ENCODE data around the gene ATP12A.

Gene ATP12A

DNA sequence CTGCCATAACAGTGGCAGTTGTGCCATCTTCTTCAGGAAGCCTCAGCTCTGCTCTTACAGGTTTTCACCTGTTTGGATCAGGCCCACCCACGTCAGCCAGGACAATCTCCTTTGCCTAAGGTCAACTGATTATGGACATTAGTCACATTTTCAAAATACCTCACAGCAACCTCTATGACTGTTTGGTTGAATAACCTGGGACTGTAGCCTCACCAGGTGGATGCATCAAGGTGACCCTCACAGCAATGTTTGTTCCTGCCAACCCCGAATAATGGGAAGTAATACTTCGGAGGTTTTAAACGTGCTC lies 17.2 kb upstream of the ATP12A start:
- no peak for DNase-seq (ENCODE audit: low read depth in 2 of 2)

- DNase-seq (ENCODE audit: low read depth in 2 of 2) = no peak
Observed at GRCh38 chr13:24663586-24663985, 16.6 kb upstream of the ATP12A start.

GRCh38 chr13:24664726-24665409 lies 15.3 kb upstream of the ATP12A start:
- DNase-seq (ENCODE audit: low read depth in 2 of 2) = no peak

DNA sequence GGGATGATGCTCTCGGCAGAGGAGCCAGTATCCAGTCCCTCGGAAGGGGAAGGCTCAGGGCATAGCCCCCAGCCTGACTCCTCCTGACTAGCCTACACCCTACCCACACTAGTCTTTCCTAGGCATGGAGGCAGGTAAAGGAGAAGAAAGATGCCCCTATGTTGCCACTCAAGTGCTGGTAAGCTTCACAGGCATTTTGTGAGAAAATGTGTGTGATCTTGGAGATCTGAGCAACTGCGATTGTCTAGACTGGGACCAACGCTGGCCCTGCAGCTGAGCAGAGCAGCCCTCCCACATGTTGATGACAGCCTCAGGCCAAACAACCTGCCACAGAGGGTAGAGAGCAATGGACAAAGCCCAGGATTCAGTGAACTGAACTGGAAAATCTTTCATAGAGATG lies 11.7 kb upstream of the ATP12A start:
- DNase-seq (ENCODE audit: low read depth in 2 of 2) = no peak

GRCh38 chr13:24668955-24669582 lies 11.1 kb upstream of the ATP12A start:
- DNase-seq (ENCODE audit: low read depth in 2 of 2) = no peak

- DNase-seq (ENCODE audit: low read depth in 2 of 2) = no peak
Observed at GRCh38 chr13:24670174-24670573, 10.0 kb upstream of the ATP12A start.

DNA sequence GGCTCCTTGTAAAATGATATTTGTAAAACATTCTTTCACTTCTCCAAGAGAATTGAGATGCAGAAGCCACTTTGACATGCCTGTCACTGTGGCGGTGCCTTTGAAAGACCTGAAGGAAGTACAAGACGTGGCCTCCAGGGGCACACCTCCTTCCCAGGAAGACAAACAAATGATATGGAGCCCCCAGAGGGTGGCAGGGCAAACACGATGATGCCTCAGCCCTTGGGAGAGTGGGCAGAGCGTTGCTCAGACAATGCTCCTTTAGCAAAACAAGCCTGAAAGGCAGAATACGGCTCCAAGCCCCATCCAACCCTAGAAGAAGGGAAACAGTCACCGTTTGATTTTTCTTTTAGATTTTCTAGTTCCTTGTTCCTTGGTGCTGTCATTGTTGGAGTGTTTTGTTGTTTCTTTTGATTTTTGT lies 9.2 kb upstream of the ATP12A start:
- no peak for DNase-seq (ENCODE audit: low read depth in 2 of 2)

DNA sequence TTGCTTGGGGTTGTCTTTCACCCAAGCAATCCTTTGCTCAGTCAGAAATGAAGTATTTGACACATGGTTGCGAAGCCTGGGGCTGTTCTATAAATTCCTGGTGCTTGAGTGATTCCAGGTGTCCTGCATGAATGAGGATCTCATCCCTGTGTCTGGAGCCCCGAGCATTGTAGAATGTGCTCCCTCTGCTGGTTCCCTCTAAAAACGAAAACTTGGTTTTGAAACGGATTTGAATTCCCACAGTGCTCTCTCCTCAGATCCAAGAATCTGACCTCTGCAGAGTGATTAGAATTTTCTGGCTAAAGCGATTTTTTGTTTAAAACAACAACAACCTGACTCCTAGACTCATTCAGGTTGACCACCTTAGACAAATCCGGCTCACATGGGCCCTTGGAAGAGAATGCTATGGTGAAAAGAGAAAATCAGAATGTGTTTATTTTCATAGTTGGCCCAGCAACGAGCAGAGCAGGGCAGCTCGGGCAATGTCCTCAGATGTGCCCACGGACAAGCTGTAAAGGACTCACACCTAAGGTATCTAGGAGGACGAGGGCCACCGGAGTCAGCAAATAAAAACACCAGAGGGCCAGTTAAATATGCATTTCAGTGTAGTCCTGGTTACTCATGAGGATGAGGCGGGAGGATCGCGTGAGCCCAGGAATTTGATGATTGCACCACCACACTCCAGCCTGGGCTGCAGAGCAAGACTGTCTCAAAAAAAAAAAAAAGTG lies 8.7 kb upstream of the ATP12A start:
- no peak for DNase-seq (ENCODE audit: low read depth in 2 of 2)

GRCh38 chr13:24672141-24673132 lies 7.8 kb upstream of the ATP12A start:
- no peak for DNase-seq (ENCODE audit: low read depth in 2 of 2)

DNA sequence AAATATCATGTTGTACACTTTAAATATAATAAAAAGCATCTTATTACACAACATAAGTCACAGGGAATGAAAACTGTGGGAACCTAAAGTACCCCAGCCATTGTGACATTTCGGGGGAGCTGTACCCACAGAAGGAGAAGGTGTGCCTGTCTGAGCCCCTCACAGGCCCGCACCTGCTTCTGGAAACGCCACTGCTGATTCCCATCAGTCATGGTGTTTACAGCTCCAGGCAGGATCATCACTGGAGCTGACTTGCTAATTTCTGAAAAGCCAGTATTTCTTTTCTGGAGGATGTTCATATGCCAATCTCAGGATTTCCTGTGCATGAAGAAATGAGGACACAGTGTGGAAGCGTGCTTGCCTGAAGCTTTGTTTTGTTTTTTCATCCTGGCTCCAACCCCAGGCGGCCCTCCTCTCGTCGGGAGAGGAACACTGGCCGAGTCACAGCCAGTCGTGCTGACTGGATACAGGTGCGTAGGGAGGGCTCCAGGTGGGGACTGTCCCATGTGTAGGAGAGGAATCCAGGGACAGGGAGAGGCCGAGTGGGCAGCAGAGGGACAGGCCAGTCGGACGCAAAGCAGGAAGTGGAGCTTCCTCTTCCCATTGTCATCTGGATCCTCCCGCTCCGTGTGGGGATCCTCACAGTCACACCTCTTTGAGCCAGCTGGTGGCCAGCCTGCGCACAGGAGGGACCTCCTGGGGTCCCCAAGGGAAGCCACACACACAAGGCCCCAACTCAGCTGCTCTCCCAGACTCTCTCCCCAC lies 4.2 kb upstream of the ATP12A start:
- no peak for DNase-seq (ENCODE audit: low read depth in 2 of 2)

- no peak for DNase-seq (ENCODE audit: low read depth in 2 of 2)
Observed at GRCh38 chr13:24678151-24678550, 2.1 kb upstream of the ATP12A start.

DNA sequence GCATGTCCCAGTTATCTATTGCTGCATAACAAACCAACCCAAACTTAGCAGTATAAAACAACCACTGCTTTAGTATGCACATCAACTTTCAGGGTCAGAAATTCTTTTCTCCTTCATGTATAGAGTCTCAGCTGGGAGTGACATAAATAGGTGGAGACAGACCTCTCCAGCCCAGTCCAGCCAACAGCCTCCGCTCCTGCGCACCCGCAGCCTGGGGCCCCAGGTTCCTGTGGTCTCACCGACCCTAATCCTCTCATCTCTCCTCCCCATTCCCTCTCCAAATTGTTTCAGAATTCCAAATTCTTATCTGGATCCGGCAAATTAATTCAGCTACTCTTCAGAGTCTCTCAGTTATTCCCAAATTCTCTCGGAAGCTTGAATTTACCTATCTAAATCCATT lies 522 bp upstream of the ATP12A start:
- no peak for DNase-seq (ENCODE audit: low read depth in 2 of 2)

GRCh38 chr13:24680921-24681604 lies 855 bp downstream of the ATP12A start:
- no peak for DNase-seq (ENCODE audit: low read depth in 2 of 2)

DNA sequence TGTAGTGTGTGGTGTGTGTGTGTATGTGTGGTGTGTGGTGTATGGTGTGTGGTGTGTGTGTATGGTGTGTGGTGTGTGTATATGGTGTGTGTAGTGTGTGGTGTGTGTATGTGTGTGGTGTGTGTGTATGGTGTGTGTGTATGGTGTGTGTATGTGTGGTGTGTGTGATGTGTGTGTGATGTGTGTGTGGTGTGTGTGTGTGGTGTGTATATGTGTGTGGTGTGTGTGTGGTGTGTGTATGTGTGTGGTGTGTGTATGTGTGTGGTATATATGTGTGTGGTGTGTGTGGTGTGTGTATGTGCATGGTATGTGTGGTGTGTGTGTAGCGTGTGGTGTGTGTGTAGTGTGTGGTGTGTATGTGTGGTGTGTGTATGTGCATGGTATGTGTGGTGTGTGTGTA lies 1.7 kb downstream of the ATP12A start:
- DNase-seq (ENCODE audit: low read depth in 2 of 2) = no peak

DNA sequence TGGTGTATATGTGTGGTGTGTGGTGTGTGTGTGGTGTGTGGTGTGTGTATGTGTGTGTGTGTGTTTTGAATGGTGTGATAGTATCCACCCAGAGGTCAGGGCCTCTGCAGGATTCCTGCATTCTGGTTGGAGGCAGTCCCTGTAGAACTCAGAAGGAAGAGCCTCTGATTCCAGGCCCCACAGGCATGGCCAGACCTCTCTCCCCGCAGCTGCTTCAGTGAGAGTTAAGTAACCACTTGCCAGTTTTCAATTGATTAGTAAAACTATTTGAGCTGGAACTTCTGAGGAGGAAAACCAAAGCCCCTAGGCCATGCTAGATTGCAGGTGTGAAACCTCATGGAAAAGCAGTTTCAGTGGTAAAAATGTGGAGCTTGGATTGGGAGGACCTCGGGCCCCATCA lies 2.1 kb downstream of the ATP12A start:
- DNase-seq (ENCODE audit: low read depth in 2 of 2) = no peak

- no peak for DNase-seq (ENCODE audit: low read depth in 2 of 2)
Observed at GRCh38 chr13:24683351-24683750, 3.1 kb downstream of the ATP12A start.

DNA sequence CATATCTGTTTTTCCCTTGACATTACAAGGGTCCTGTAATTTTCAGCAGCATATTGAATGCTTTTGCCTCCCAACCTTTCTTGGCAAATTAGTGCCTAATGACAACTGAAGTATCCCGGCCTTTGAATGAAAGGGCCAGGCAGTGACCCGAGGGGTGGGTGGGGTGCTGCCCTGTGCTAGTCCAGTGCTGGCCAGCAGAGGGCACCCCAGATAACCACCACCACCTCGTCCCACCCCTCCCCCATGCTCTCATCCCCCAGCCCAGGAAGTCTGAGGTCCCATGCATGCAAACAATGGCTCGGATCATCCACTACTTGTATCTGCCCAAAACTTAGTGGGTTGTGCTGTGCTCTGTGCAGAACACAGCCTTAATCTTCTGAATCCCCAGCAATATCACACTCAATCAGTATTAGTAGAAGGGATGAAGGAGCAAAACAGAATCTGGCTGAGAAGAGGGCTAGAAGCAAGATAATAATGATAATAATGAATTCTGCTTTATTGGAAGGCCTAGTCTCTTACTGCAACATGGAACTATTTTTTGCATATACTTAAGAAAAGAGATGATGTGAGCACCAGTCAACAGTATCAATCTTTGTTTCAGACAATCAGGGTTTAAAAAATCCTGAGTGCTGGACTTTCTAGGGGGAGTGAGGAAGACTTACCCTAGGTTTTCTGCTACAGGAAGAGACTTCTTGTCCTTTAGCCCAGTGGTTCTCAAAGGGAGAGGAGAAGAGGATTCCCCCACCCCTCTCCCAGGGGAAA lies 3.8 kb downstream of the ATP12A start:
- peak; percentile 50 to 54 for DNase-seq (ENCODE audit: low read depth in 2 of 2)

GRCh38 chr13:24684600-24684998 lies 4.4 kb downstream of the ATP12A start:
- DNase-seq (ENCODE audit: low read depth in 2 of 2) = no peak

GRCh38 chr13:24685314-24685713 lies 5.1 kb downstream of the ATP12A start:
- DNase-seq (ENCODE audit: low read depth in 2 of 2) = no peak

DNA sequence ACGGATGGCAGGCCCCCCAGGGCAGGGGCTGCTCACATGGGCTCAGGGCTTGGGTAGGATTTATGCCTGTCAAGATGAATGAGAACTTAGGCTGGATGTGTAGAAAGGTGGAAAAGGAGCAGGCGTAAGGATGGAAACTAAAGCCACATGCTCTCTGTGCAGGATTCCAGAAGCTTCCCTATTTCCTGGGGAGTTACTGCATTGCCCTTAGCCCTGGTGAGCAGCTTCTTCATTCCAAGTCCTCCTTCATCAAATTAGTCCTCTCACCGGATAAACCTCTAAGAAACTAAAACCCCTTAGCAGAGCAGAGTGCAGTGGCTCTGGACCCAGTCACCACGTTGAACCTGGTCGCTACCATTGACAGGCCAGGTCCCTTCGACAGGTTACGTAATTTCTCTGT lies 7.4 kb downstream of the ATP12A start:
- DNase-seq (ENCODE audit: low read depth in 2 of 2) = no peak

Data from stimulated activated CD4-positive, alpha-beta T cell treated with anti-CD3 and anti-CD28 coated beads, Interleukin-1b, Interleukin-23, amount 100 ng/mL, for 4 hours (primary cell).